ENCODE results near the gene SMIM35. TPM values are rescaled to one million over a fixed set of nuclear protein-coding genes. Genes with fewer than 3 reads are reported as not detected.
"Not testable (repeated sequence)": the region's sequence is repeated elsewhere in the genome, so short reads cannot be mapped to it uniquely, and the experiment has no call there.

SMIM35 gene
- total RNA-seq, 6 donors from 2014 or later: not detected

DNA sequence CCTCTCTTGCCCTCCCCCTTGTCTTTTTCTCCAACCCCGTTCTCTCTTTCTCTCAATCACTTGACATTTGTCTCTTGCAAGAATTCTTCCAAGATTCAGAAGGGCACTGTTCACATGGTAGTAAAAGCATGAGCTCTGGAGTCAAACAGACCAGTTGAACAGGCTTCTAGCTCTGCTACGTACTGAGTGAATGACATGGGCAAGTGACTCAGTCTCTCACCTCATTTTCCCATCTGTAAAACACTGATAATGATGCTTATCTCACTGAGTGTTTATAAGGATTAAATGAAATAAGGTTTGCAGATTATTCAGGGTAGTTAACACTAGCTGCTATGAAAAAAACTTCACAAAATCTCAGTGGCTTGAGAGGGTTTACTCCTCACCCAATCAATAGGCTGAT is 106.5 kb downstream of the SMIM35 start:
- H3K27ac ChIP-seq: peak overlapping the region in 2 of 4 donors; percentile 45 to 60
- no peak for ATAC-seq (ENCODE audit: low FRiP score in 2 of 2)
- H3K27me3 ChIP-seq: no peaks in the 10 kb centered on the region

DNA sequence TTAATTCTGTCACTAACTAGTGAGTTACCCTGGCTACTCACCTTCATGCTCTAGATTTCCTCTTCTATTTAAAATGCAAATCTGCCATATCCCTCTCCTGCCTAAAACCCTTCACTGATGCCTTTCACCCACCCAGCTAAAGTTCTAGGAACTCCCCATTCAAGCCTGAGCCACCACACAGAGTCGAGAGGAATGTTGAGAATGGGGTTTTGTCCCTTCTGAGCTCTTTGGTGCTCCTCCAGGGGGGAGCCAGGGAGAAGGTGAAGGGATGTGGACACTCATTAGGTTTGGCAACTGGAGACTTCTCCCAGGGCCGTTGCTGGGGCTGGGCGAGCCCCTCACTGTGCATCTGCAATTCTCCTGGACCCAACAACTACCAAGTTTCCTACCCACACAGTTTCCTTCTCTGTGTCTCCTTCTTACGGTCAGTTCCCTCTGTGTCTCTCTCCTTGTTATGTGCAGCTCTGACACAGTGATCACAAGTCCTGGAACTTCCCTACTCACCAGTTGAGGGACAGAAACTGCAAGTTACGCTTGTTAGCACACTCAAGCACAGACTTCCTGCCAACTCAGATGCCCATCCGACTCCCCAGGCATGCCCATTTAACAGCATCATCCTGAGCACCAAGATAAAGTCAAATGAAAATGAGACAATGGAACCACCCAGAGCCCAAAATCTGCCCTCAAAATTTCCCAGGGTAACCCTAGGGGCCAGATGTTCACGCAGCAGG is 107.1 kb downstream of the SMIM35 start:
- Histone ChIP-seq H3K4me3 (no peak overlapping the region), H3K9me3 (no peaks in the 10 kb centered on the region), H3K27ac (peak overlapping the region; percentile 22 to 60 (median 44)), H3K36me3 (no peaks in the 10 kb centered on the region), H3K27me3 (no peaks in the 10 kb centered on the region), H3K4me1 (peaks cover 8 to 27% (median 11%) of the 10 kb centered on the region in 4 donors)
- no peak for TF ChIP-seq CTCF (IDR thresholded peaks at IDR 0.05)
- TF ChIP-seq EP300 (IDR thresholded peaks at IDR 0.05): no peak
- peak in 1 of 4 donors; percentile 67 for TF ChIP-seq POLR2A (IDR thresholded peaks at IDR 0.05)
- TF ChIP-seq POLR2AphosphoS5 (IDR thresholded peaks at IDR 0.05): peak in 1 of 2 donors; percentile 27
- DNase-seq (peak in 1 of 2 donors; percentile 57), ATAC-seq (ENCODE audit: low FRiP score in 2 of 2) (peak; percentile 42 to 84)
- 69 to 74% methylated on average over 7 of the region's 7 CpGs for WGBS, 2 donors

More for the DNA sequence above, 106.5 kb downstream of the SMIM35 start:
- no peak for DNase-seq
- Histone ChIP-seq H3K9me3 (no peaks in the 10 kb centered on the region), H3K4me3 (no peak overlapping the region), H3K36me3 (no peaks in the 10 kb centered on the region), H3K4me1 (peaks cover 8 to 27% (median 11%) of the 10 kb centered on the region in 4 donors)
- TF ChIP-seq POLR2A (IDR thresholded peaks at IDR 0.05): no peak
- TF ChIP-seq CTCF (IDR thresholded peaks at IDR 0.05): no peak
- no peak for TF ChIP-seq POLR2AphosphoS5 (IDR thresholded peaks at IDR 0.05)
- no peak for TF ChIP-seq EP300 (IDR thresholded peaks at IDR 0.05)
- WGBS, 2 donors: 20 to 59% methylated on average over 2 of the region's 2 CpGs

- DNase-seq: no peak
- ATAC-seq (ENCODE audit: low FRiP score in 2 of 2): no peak
- H3K4me1 ChIP-seq: peaks cover 9 to 28% (median 13%) of the 10 kb centered on the region in 4 donors
- H3K36me3 ChIP-seq: no peaks in the 10 kb centered on the region
- no peak for TF ChIP-seq EP300 (IDR thresholded peaks at IDR 0.05)
- no peak for TF ChIP-seq CTCF (IDR thresholded peaks at IDR 0.05)
- TF ChIP-seq POLR2A (IDR thresholded peaks at IDR 0.05): no peak
- no peak for TF ChIP-seq POLR2AphosphoS5 (IDR thresholded peaks at IDR 0.05)
- WGBS, 2 donors: 75 to 83% methylated on average over 2 to 4 of the region's 4 CpGs
- H3K9me3 ChIP-seq: no peaks in the 10 kb centered on the region
- peak overlapping the region in 3 of 4 donors; percentile 43 to 60 (median 45) for H3K27ac ChIP-seq
- H3K27me3 ChIP-seq: no peaks in the 10 kb centered on the region
- H3K4me3 ChIP-seq: no peak overlapping the region
Observed at GRCh38 chr11:117978991-117979390, 107.8 kb downstream of the SMIM35 start.

DNA sequence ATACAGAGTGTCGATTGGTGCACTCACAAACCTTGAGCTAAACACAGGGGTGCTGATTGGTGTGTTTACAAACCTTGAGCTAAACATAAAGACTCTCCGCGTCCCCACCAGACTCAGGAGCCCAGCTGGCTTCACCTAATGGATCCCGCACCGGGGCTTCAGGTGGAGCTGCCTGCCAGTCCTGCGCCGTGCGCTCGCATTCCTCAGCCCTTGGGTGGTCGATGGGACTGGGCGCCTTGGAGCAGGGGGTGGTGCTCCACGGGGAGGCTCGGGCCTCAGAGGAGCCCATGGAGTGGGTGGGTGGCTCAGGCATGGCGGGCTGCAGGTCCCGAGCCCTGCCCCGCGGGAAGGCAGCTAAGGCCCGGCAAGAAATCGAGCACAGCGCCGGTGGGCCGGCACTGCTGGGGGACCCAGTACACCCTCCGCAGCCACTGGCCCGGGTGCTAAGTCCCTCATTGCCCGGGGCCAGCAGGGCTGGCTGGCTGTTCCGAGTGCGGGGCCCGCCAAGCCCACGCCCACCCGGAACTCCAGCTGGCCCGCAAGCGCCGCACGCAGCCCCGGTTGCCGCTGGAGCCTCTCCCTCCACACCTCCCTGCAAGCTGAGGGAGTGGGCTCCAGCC is 108.4 kb downstream of the SMIM35 start:
- 94 to 100% methylated on average over 10 to 11 of the region's 36 CpGs for WGBS, 2 donors
- H3K36me3 ChIP-seq; ATAC-seq (ENCODE audit: low FRiP score in 2 of 2); H3K9me3 ChIP-seq; H3K27me3 ChIP-seq; H3K27ac ChIP-seq; H3K4me3 ChIP-seq: not testable (repeated sequence)
- DNase-seq: peak in 1 of 2 donors; percentile 66
- H3K4me1 ChIP-seq: peaks cover 15 to 32% (median 19%) of the 10 kb centered on the region in 4 donors

GRCh38 chr11:117977612-117978264 is 109.0 kb downstream of the SMIM35 start:
- DNase-seq; H3K27ac ChIP-seq; H3K4me3 ChIP-seq; H3K9me3 ChIP-seq; H3K36me3 ChIP-seq; H3K27me3 ChIP-seq; ATAC-seq (ENCODE audit: low FRiP score in 2 of 2): not testable (repeated sequence)
- 81 to 83% methylated on average over 18 to 23 of the region's 23 CpGs for WGBS, 2 donors
- peaks cover 22 to 39% (median 25%) of the 10 kb centered on the region in 4 donors for H3K4me1 ChIP-seq

All from upper lobe of left lung (tissue), 6 donors.